GM21515 (cell line): Measurements from ENCODE around the gene CKB.

Source experiments
- ATAC-seq: cut with Tn5 transposase; IDR thresholded peaks from one replicate; pipeline ENCODE4 v1.9.1; 2021; ENCODE audit not compliant: unreplicated experiment

The CKB gene

DNA sequence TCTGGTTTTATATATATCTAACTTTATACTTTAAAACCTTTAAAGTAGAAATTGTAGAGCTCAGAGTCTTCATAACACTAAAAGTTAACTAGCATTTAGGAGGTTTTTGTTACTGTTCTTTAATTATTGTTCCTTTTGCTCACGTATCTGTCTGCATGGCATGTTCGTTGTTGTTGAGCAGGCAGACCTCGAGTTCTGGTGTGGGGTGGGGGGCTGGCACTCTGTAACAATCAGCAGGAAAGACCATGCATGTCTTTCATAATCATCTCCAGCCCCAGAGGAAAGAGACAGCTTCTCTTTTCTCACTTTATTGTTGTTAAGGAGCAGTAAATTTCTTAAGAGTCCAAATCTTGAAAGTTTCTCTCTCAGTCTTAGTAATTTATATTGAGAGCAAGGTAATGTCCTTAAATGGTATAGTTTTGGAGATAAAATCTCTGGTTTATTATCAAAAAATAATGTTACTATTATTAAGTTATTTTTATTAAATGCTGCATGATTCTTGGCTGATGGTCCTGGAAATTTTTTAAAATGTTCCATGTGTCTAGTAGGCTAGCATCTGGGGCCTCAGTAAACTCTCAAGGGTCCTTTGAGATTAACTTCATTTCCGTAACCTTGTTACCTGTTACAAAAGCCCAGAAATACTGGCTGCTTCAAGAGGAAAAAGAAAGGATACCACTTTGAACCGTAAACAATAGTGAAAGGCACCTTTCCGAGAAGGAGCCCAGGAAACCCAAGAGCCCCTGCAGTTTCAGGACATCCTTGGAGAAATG is 30.3 kb downstream of the CKB start:
- ATAC-seq: no peak

DNA sequence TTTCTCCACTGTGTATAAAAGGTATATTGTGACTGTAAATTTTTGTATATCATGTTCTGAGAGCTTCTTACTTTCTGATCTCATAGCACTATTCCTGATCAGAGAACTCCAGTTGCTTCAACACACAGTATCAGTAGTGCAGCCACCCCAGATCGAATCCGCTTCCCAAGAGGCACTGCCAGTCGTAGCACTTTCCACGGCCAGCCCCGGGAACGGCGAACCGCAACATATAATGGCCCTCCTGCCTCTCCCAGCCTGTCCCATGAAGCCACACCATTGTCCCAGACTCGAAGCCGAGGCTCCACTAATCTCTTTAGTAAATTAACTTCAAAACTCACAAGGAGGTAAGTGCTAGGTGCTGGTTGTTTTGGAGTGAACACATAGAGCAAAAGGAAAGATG is 30.9 kb downstream of the CKB start:
- no peak for ATAC-seq

DNA sequence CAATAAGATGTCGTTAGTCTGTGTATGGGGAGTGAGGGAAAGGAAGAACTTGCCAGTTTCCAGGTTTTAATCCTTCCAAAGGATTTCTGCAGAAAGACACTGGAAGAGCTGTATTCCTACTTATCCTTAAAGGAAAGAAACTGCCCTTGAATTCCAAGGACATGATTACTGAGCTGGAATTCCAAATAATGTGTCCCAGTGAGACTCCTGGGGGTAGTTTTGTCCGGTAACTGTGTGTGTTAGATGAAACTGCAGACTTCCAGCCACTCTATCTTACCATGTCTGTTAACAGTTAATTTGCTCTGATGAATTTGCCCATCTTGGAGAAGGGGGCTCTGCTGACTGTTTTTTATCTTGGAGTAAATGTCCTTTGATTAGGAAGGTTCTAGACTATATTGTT is 33.0 kb downstream of the CKB start:
- ATAC-seq: no peak

DNA sequence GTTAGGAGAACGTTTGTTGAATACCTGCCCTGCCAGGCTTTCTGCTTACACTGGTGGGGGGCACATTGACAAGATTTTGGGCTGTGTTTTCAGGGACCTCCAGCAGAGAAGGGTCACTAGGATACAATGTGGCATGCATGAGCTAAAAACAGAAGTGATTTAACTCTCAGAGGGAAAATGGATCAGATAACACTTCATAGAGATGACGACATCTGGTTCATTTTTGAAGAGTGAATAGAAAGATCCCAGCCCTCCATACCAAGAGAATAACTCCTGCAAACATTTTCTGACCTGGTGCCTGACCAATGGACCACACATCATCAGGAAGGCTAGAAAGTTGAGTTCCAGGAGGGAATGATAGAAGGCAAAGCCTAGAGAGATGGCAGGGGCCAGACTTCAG is 33.7 kb downstream of the CKB start:
- no peak for ATAC-seq

DNA sequence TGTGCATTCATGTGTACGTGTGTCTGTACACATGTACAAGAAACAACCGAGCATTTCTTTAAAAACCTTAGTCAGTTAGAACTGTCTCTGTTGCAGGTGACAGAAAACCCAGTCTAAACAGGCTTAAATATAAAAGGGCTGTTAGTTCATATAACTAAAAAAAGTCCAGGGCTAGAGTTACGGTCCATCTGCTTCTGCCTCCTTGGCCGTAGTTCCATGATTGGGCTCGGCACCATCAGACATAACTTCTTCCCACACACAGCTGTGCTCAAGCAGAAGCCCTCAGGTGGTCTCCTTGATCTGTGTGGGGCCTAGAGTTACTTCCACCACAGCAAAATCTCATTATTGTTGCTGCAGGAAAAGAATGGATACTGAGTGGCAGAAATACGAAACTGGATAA is 34.6 kb downstream of the CKB start:
- ATAC-seq: no peak

DNA sequence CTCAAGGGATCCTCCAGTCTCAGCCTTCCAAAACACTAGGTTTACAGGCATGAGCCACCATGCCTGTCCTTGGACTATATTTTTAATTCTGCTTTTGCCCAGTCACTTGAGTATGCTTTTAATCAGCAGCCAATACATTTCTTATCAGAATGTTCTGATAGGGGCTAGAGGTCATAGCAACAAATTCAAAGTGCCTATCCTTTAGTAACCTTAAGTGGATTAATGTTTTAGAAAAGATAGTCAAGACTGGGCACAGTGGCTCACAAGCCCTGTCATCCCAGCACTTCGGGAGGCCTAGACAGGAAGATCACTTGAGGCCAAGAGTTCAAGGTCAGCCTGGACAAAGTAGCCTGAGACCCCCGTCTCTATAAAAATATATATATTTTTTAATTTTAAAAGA is 37.1 kb downstream of the CKB start:
- ATAC-seq: no peak

DNA sequence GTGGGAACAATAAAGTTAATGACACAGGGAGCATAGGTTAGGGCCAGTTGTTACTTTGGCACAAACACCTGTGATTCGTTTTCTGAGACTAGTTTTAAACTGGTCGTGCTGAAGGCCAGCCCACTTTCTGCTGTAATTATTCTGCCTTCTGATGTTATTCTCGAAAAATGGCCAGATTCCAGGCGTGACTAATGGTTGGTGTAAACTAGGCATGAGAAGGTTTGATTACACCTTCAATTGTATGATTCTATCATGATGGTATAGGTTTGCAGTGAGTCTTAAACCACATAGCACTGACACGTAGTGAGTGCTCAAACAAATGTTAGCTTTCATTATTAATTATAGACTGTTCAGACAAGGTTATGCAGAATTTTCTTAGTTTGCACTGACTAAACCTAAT is 39.0 kb downstream of the CKB start:
- no peak for ATAC-seq

DNA sequence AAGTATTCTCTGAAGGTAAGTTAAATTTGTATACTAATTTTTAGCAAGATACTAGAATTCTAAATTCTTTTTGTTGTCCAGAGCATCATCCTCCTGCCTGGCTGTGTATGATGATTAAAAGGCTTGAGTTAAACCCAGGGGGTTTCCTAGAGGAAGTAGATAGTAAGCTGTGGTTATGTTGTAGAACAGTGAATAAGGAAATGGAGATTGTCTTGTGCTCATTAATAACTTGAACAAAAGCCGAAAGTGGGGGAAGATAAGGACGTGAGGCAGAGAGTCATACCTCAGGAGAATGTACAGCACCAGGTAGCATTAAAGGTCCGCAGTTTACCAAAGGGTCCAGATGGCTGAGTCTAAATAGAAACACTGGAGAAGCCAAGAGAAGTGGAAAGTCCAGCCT is 42.0 kb downstream of the CKB start:
- ATAC-seq: peak; percentile 66

DNA sequence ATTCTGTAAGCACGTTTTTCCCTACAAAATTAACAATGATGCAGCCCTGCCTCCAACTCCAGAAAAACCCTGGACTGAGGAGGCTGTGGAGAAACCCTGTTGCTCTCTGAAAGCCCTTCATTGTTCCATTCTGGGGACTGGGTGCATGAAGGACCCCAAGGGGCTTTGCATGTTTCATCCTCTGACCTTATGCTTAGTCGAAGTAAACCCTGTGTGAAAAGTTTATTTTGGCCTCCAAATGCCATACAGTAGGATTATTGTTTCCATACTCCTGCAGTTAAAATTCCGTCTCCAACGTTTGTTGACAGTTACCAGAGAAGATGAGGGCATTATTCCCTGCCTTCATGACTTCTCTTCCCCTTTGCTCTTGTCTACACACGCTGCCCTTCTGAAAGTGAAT is 46.0 kb downstream of the CKB start:
- no peak for ATAC-seq

DNA sequence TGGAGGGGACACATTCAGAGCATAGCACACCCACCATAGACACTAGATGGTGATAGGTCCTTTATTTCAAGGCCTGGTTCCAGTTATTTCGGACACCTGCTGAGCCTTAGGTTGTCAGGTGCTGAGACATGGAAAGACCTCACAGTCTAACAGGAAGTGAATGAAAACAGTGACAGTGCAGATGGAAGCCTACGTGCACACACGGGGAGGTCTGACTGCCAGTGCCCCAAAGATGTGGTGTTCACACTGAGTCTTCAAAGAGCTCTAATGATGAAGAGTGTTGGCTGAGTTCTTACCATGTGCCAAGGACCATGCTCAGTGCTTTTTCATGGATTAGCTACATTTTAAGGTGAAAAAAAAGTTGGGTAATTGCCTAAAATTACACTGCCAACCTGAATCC is 46.6 kb downstream of the CKB start:
- no peak for ATAC-seq

DNA sequence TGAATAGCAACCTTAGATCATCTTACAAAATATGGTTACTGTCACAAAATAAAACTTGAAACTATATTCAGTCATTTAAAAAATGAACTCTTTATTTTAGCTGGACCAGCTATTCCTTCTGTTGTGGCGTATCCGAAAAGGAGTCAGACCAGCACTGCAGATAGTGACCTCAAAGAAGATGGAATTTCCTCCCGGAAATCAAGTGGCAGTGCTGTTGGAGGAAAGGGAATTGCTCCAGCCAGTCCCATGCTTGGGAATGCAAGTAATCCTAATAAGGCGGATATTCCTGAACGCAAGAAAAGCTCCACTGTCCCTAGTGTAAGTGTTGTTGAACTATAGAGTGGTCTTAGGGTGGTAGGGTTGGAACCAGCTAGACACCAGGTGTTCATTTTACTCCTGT is 47.7 kb downstream of the CKB start:
- no peak for ATAC-seq

DNA sequence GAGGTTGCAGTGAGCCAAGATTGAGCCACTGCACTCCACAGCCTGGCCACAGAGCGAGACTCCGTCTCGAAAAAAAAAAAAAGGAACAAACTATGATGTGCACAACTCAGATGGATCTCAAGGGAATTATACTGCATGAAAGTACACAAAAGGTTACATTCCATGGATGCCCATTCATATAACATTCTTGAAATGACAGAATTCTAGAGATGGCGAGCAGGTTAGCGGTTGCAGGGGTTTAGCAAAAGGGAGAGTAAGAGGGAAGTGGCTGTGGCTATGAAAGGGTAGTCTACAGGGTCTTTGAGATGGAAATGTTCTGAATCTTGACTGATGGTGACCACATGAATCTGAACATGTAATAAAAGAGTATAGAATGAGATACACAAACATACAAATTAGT is 49.7 kb downstream of the CKB start:
- no peak for ATAC-seq
